Measurements from ENCODE around the gene RRP12.
"Not testable (repeated sequence)": the region's sequence is repeated elsewhere in the genome, so short reads cannot be mapped to it uniquely, and the experiment has no call there.

DNA sequence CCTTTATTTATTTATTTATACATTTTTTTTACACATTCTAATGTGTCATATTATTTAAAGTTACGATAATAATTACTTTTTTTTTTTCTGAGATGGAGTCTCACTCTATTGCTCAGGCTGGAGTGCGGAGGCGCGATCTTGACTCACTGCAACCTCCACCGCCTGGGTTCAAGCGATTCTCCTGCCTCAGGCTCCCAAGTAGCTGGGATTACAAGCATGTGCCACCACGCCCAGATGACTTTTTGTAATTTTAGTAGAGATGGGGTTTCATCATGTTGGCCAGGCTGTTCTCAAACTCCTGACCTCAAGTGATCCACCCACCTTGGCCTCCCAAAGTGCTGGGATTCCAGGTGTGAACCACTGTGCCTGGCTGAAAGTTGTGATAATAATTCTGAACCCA lies 5.3 kb upstream of the RRP12 start:
- TF ChIP-seq, protein P1, sequence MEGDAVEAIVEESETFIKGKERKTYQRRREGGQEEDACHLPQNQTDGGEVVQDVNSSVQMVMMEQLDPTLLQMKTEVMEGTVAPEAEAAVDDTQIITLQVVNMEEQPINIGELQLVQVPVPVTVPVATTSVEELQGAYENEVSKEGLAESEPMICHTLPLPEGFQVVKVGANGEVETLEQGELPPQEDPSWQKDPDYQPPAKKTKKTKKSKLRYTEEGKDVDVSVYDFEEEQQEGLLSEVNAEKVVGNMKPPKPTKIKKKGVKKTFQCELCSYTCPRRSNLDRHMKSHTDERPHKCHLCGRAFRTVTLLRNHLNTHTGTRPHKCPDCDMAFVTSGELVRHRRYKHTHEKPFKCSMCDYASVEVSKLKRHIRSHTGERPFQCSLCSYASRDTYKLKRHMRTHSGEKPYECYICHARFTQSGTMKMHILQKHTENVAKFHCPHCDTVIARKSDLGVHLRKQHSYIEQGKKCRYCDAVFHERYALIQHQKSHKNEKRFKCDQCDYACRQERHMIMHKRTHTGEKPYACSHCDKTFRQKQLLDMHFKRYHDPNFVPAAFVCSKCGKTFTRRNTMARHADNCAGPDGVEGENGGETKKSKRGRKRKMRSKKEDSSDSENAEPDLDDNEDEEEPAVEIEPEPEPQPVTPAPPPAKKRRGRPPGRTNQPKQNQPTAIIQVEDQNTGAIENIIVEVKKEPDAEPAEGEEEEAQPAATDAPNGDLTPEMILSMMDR (IDR thresholded peaks at IDR 0.05), result not testable (repeated sequence)
- TF ChIP-seq EP300, POLR2A, POLR2AphosphoS5 (IDR thresholded peaks at IDR 0.05): not testable (repeated sequence)
